GM06990 (cell line): Measurements from ENCODE around the gene GRAMD1A.

Experiments
- DNase-seq: peaks from one replicate; pipeline ENCODE4 v3.0.0-alpha.2; 2011; ENCODE audit not compliant: insufficient read length; ENCODE audit errors: extremely low read depth
- H3K27me3 ChIP-seq: replicated peaks from 2 replicates; pipeline ENCODE4 v1.6.0; 2011; ENCODE audit warnings: low read length; ENCODE audit not compliant: control insufficient read depth, insufficient read depth
- H3K36me3 ChIP-seq: 2 replicates; pipeline ENCODE4 v1.5.1; 2011; ENCODE audit warnings: low read length; ENCODE audit not compliant: control insufficient read depth, insufficient read depth
- H3K4me3 ChIP-seq: replicated peaks from 2 replicates; pipeline ENCODE4 v1.5.1; 2011; ENCODE audit warnings: low read depth, mild to moderate bottlenecking, control low read depth, low read length
- TF ChIP-seq, protein P1 (sequence below): IDR thresholded peaks from 2 replicates; pipeline ENCODE4 v1.5.1; 2011; ENCODE audit warnings: low read length, control low read depth, mild to moderate bottlenecking, inconsistent platforms; ENCODE audit not compliant: insufficient read depth, poor library complexity, severe bottlenecking

The GRAMD1A gene

DNA sequence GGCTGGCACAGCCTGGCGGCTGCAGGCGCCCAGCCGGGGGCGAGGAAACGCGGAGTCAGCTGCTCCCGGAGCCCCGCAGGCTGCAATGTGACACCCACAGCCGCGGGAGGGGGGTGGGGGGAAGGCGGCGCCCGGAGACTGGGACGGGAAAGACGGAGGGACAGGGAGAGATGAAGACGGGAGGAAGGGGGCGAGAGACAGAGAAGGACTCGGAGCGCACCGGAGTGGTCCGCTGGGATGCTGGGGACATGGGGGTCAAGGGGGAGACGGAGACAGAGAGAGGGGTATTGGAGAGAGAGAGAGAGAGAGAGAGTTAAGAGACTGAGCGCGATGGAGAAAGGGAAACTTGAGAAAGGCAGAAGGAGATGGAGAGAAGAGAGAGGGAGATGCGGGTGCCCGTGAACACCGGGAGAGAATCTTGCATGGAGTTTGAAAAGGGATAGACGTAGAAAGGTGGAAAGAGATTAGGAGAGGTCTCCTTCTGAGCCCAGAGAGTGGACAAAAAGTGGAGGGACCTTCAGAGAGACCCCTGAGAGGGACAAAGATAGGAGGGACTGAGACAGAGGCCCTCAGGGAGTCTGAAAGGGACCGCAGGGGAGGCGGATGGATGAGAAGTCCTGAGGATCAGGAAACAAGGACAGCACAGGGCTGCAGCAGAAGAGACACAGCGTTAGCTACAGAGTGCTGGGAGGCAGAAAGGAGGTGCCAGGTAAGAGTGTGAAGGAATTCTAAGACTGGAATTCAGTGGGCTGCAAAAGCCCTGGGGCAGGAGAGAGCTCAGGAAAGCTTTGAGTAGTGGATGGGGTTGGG, 31.2 kb downstream of the GRAMD1A start:
- H3K27me3 ChIP-seq: peaks cover 2% of the 10 kb centered on the region
- H3K36me3 ChIP-seq: peaks cover 5% of the 10 kb centered on the region
- TF ChIP-seq, protein P1, sequence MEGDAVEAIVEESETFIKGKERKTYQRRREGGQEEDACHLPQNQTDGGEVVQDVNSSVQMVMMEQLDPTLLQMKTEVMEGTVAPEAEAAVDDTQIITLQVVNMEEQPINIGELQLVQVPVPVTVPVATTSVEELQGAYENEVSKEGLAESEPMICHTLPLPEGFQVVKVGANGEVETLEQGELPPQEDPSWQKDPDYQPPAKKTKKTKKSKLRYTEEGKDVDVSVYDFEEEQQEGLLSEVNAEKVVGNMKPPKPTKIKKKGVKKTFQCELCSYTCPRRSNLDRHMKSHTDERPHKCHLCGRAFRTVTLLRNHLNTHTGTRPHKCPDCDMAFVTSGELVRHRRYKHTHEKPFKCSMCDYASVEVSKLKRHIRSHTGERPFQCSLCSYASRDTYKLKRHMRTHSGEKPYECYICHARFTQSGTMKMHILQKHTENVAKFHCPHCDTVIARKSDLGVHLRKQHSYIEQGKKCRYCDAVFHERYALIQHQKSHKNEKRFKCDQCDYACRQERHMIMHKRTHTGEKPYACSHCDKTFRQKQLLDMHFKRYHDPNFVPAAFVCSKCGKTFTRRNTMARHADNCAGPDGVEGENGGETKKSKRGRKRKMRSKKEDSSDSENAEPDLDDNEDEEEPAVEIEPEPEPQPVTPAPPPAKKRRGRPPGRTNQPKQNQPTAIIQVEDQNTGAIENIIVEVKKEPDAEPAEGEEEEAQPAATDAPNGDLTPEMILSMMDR: no peak
- H3K4me3 ChIP-seq: no peak overlapping the region
- DNase-seq: no peak

DNA sequence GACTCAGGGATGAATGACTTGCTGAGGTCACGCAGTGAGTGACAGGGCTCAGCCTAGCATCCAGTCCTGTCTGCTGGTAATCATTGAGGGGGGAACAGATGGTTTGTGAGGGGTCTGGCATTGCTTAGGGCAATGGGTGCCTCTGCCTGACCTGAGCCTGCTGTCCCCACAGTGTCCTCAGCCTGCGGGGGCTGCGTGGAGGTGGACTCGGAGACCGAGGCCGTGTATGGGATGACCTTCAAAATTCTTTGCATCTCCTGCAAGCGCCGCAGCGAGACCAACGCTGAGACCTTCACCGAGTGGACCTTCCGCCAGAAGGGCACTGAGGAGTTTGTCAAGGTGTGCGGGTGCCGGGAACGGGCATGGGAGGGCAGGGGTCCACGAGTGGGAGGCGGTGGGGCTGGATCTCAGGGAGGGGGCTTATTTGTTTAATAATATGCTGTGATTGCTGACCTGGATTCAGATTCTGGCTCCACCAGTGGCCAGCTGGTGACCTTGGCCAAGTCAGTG, 32.3 kb downstream of the GRAMD1A start:
- peaks cover 2% of the 10 kb centered on the region for H3K27me3 ChIP-seq
- H3K4me3 ChIP-seq: no peak overlapping the region
- peaks cover 1% of the 10 kb centered on the region; the same call in 1 of the 2 replicates for H3K36me3 ChIP-seq
- TF ChIP-seq, protein P1: no peak
- DNase-seq: no peak

DNA sequence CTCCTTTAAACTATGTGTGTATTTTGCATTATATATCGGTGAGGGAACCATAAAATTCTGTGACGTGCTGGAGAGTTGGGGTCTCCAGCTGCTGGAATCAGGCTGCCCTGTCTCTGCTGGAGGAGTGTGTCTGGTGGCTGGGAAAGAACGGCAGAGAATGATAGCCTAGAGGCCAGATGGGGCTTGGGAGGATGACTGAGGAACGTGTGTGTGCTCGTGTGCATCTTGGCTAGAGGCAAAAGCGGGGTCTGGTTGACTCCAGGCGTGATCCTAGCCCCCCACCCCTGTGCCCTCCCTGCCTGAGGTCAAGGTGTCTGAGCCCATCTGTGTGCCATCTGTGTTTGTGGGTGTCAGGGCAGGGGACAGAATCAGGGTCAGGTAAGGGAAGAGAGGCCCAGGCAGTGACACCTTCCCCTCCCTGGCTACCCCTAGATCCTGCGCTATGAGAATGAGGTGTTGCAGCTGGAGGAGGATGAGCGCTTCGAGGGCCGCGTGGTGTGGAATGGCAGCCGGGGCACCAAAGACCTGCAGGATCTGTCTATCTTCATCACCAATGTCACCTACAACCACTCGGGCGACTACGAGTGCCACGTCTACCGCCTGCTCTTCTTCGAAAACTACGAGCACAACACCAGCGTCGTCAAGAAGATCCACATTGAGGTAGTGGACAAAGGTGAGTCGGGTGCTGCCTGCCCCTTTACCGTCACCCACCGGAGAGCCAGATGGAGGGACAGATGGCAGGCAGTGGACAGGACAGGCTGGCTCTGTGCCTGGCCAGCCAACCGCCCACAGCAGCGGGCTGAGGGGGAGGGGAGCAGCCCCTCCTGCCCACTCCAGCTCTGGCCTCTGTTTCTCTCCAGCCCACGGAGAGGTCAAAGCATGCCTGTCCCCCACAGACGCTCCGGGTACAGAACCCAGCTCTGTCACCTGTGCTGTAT, 33.2 kb downstream of the GRAMD1A start:
- no peak overlapping the region for H3K4me3 ChIP-seq
- no peaks in the 10 kb centered on the region for H3K36me3 ChIP-seq
- peaks cover 2% of the 10 kb centered on the region for H3K27me3 ChIP-seq
- DNase-seq: no peak
- TF ChIP-seq, protein P1: no peak

GRCh38 chr19:35034005-35034502, 33.9 kb downstream of the GRAMD1A start:
- TF ChIP-seq, protein P1: no peak
- no peak overlapping the region for H3K4me3 ChIP-seq
- H3K27me3 ChIP-seq: peaks cover 2% of the 10 kb centered on the region
- H3K36me3 ChIP-seq: no peaks in the 10 kb centered on the region
- DNase-seq: no peak

DNA sequence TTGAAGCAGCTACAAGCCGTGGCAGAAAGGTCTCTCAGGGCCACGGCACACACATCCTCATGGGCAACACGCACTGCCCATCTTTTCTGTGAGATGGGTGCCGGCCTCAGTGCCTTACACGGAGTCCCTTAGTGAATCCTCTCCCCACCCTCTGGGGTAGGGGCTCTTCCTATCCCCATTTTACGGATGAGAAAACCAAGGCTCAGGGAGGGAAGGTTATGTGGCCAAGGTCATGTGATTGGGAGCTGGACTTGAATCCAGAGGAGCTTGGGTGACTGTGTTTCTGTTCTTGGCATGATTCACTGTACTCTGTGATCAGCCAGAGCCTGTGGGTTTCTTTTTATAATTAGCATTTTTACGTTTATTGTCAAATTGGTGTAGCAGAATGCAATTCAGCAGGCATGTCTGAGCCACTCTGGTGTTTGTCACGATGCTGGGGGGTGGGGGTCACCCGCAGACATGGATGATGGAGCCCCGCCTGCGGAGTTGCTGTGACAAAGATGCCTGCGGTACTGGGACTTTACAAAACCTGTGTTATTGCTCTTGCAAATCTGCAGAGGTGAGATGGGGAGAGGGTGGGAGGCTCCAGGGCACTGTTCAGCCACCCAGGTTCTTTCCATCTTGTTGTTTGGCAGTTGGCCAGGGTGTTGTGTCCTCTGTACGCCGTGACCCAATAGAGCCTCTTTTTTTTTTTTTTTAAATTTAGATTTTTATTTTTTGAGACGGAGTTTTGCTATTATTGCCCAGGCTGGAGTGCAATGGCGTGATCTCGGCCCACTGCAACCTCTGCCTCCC, 34.7 kb downstream of the GRAMD1A start:
- Histone ChIP-seq H3K4me3 (no peak overlapping the region), H3K27me3 (peaks cover 2% of the 10 kb centered on the region), H3K36me3 (no peaks in the 10 kb centered on the region)
- DNase-seq: no peak
- TF ChIP-seq, protein P1: no peak
